Right atrium auricular region (tissue), 2 donors: ENCODE data around the gene ADAMTS15. TPM values are rescaled to one million over a fixed set of nuclear protein-coding genes. Genes with fewer than 3 reads are reported as not detected.

Experiments used
- DNase-seq: peaks from one replicate; pipeline ENCODE4 v3.0.0-alpha.2; 2019; ENCODE audit warnings: low spot score
- H3K27ac ChIP-seq, 2 donors: fragments of 200-600 bp; sonication (generic); 1 replicate in 1 of 2; 2 replicates in 1 of 2; pipeline ENCODE4 v1.5.1; 2016 to 2019
- H3K27me3 ChIP-seq, 2 donors: fragments of 200-600 bp; sonication (generic); one replicate each; pipeline versions ENCODE4 v1.5.1 to v1.6.0; 2017 to 2019
- H3K36me3 ChIP-seq: fragments of 200-600 bp; sonication (generic); one replicate; pipeline ENCODE4 v1.5.1; 2016
- H3K4me1 ChIP-seq, 2 donors: fragments of 200-600 bp; sonication (generic); one replicate each; pipeline versions ENCODE4 v1.5.1 to v1.6.0; 2017 to 2019
- H3K4me3 ChIP-seq, 2 donors: fragments of 200-600 bp; sonication (generic); 1 replicate in 1 of 2; 2 replicates in 1 of 2; pipeline ENCODE4 v1.5.1; 2017 to 2019; ENCODE audit warnings: mild to moderate bottlenecking in 1 of 2, moderate library complexity in 1 of 2
- H3K9me3 ChIP-seq, 2 donors: fragments of 200-600 bp; sonication (generic); one replicate each; pipeline ENCODE4 v1.5.1; 2019
- total RNA-seq, 2 donors: library from RNA; depleted of rRNA; stranded (reverse); fragments of >200 nt; gene quantifications; one replicate each; pipeline ENCODE4 v1.1.0, GENCODE V29; 2016
- TF ChIP-seq, protein P1 (sequence below), 2 donors: fragments of 200-600 bp; sonication (generic); IDR thresholded peaks; one replicate each; pipeline ENCODE4 v1.5.1; 2019; ENCODE audit warnings: antibody characterized with exemption in 2 of 2

Gene ADAMTS15
- total RNA-seq, 2 donors from 2014 or later, result 17.5 to 21.2 TPM

- no peak overlapping the region for H3K4me3 ChIP-seq
- no peak for DNase-seq
- TF ChIP-seq, protein P1, sequence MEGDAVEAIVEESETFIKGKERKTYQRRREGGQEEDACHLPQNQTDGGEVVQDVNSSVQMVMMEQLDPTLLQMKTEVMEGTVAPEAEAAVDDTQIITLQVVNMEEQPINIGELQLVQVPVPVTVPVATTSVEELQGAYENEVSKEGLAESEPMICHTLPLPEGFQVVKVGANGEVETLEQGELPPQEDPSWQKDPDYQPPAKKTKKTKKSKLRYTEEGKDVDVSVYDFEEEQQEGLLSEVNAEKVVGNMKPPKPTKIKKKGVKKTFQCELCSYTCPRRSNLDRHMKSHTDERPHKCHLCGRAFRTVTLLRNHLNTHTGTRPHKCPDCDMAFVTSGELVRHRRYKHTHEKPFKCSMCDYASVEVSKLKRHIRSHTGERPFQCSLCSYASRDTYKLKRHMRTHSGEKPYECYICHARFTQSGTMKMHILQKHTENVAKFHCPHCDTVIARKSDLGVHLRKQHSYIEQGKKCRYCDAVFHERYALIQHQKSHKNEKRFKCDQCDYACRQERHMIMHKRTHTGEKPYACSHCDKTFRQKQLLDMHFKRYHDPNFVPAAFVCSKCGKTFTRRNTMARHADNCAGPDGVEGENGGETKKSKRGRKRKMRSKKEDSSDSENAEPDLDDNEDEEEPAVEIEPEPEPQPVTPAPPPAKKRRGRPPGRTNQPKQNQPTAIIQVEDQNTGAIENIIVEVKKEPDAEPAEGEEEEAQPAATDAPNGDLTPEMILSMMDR (IDR thresholded peaks at IDR 0.05), result no peak
- H3K27me3 ChIP-seq, result no peaks in the 10 kb centered on the region
- no peaks in the 10 kb centered on the region for H3K9me3 ChIP-seq
- H3K27ac ChIP-seq, result peak overlapping the region; percentile 52 to 62
- H3K36me3 ChIP-seq, result no peaks in the 10 kb centered on the region
- peaks cover 0 to 24% of the 10 kb centered on the region in 2 donors for H3K4me1 ChIP-seq
Observed at GRCh38 chr11:130486987-130487923, 38.8 kb downstream of the ADAMTS15 start.

DNA sequence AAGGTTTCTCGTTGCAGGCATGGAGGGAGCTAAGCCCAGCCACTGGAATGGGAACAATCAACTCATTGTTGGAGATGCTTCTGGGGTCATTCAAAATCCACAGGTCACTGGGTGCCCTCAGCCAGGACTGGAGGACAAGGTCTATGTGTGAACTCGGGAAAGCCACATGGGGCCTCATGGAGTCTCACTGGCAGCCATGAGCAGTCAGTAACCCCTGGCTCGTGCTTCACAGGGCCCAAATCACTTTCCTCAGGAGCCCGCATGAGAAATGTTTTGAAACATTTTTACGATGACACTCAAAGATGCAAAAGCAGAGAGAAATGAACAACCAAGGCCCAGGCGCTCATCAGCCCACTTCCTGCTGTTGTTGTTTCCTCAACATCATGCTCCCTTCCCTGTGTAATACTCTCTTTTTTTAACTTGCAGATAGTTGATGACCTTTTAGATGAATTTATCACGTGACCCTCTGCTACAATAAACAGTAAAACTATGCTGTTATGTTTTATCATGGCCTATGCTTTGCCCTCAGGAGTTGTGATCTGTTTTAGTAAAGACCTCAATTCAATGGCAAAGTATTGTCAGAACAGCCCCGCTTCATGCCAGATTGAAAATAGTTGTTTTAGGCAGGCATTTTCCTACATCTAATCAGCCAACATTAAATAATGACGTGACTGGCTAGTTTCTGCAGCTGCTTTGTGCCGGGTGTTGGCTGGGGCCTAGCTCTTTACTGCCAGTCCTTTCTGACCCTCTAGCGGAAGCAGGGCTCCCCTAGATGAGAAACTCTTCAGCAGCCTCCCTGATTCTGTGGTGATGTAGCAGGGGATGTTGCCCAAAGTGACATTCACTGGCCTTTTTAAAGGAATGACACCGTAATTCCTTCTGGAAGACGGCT lies 39.7 kb downstream of the ADAMTS15 start:
- H3K36me3 ChIP-seq, result no peaks in the 10 kb centered on the region
- peak overlapping the region; percentile 52 to 62 for H3K27ac ChIP-seq
- no peaks in the 10 kb centered on the region for H3K9me3 ChIP-seq
- TF ChIP-seq, protein P1 (IDR thresholded peaks at IDR 0.05), result no peak
- H3K27me3 ChIP-seq, result no peaks in the 10 kb centered on the region
- no peak overlapping the region for H3K4me3 ChIP-seq
- DNase-seq, result no peak
- peaks cover 0 to 23% of the 10 kb centered on the region in 2 donors for H3K4me1 ChIP-seq

- no peaks in the 10 kb centered on the region for H3K9me3 ChIP-seq
- H3K36me3 ChIP-seq, result no peaks in the 10 kb centered on the region
- DNase-seq, result no peak
- H3K27me3 ChIP-seq, result no peaks in the 10 kb centered on the region
- H3K4me1 ChIP-seq, result peaks cover 0 to 18% of the 10 kb centered on the region in 2 donors
- H3K4me3 ChIP-seq, result no peak overlapping the region
- TF ChIP-seq, protein P1 (IDR thresholded peaks at IDR 0.05), result no peak
- peak overlapping the region; percentile 52 to 62 for H3K27ac ChIP-seq
Observed at GRCh38 chr11:130488848-130489584, 40.6 kb downstream of the ADAMTS15 start.

GRCh38 chr11:130489716-130490115 lies 41.3 kb downstream of the ADAMTS15 start:
- no peak for DNase-seq
- H3K4me3 ChIP-seq, result no peak overlapping the region
- H3K27ac ChIP-seq, result no peak overlapping the region
- no peaks in the 10 kb centered on the region for H3K36me3 ChIP-seq
- no peaks in the 10 kb centered on the region for H3K27me3 ChIP-seq
- peaks cover 0 to 18% of the 10 kb centered on the region in 2 donors for H3K4me1 ChIP-seq
- no peaks in the 10 kb centered on the region for H3K9me3 ChIP-seq
- TF ChIP-seq, protein P1 (IDR thresholded peaks at IDR 0.05), result no peak

GRCh38 chr11:130490682-130491449 lies 42.4 kb downstream of the ADAMTS15 start:
- no peaks in the 10 kb centered on the region for H3K27me3 ChIP-seq
- H3K9me3 ChIP-seq, result no peaks in the 10 kb centered on the region
- no peak overlapping the region for H3K4me3 ChIP-seq
- no peaks in the 10 kb centered on the region for H3K36me3 ChIP-seq
- DNase-seq, result no peak
- no peak overlapping the region for H3K27ac ChIP-seq
- peaks cover 0 to 18% of the 10 kb centered on the region in 2 donors for H3K4me1 ChIP-seq
- TF ChIP-seq, protein P1 (IDR thresholded peaks at IDR 0.05), result no peak
